Fibroblast of skin of left quadriceps (primary cell): Measurements from ENCODE around the gene ALDH1A3.

Experiments
- DNase-seq, 2 experiments: peaks; one replicate each; pipeline ENCODE4 v3.0.0-alpha.2; 2013; ENCODE audit warnings: low read depth in 2 of 2

Gene ALDH1A3

DNA sequence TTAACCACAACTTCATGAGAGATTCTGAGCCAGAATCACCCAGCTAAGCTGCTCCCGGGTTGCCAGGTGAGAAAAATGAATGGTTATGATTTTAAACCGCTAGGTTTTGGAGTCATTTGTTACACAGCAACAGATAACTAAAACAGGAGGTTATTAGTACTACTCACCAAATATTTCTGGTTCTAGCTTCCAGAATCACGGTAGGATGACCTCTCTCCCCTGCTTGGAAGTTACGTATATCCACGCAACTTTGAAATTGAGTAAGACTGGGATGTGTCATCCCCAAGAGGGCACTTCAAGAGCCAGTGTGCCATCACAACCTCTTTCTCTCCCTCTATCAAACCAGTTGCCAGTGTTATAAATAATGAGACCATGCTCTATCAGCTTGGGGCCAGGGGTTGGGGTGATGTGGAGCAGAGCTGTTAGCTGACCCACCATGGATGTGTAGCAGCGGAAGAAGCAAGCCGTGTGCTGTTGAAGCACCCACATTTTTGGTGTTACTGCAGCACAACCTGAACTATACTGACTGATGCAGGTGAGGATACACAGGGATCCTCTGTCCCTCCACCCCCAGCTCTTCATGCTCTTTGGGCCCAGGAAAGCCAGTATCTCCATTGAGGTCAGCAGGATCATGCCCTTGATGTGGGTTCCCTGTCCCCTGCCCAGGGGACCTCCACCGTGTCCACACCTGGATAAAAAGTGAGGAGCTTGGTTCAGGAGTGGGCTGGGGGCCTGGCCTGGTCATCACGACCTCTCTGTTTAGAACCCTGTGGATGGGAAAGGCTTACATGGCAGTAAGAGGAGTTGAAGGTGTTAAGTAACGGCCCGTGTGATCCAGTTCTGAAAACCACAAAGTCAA lies 19.4 kb upstream of the ALDH1A3 start:
- no peak for DNase-seq

DNA sequence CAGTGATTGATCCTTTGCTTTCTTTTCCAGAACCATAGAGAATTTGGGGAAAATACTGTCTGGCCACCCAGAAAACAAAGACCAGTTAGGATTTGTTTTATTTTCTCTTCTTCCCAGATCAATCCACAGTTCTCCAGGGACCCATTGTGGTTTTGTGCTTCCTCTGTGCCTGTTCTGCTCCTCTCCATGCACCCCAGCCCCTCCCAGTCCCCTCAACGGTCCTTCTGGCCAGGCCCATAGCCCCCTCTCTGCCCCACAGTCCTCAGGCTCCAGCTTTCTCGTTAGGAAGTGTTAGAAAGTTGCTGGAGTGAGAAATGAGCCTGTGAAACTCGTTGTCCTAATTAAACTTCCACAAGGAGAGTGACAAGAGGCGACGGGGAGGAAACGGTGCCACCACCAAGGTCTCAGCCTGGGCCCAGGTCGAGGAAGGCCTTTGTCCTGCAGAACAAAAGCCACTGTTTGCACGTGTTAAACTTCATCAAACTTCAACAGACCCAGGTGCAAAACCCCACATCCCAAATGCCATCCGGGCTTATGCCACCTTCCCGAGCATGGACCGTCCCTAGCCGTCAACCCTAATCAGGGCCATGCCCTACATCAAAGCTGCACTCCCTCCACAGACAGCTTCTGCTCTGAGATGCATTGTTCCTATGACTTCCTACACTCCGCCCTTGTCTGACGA lies 18.7 kb upstream of the ALDH1A3 start:
- no peak for DNase-seq

DNA sequence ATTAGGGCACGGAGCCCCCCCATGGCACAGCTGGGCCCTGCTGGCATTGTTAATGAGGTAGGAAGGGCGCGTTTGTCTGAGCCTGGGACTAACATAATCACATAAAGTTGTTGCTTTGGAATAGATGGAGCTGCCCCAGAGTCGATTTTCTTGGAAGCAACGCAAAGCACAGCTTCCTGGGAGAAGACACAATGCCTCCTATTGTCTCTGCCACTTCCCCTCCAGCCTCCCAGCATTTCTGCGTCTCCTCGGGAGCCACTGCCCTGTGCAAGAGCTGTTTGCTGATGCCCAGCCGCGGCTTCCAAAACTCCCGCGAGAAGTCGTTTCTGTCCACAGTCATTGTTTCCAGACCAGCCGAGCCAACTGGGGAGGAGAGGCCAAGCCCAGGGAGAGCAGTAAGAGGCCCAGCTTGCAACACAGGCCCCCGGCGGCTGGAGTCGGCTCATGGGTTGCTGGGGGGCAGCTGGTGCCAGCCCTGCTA lies 18.1 kb upstream of the ALDH1A3 start:
- DNase-seq: no peak

DNA sequence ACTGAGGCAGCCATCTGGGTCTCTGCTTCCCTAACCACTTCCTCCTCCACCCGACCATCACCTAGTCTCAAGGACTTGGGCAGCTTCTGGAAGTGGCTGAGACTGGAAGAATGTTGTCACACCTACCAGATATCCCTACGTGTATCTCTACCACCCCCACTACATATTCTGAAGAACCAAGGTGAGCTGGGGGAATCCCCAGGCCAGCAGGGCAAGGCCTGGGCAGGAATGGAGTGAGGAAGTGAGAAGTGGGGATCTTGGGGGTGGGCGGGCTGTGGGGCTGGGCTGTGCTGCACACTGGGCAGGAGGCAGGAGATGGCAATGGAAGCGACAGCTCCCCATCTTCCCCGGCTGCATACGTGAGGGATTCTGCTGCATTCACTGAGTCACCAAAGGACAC lies 17.5 kb upstream of the ALDH1A3 start:
- no peak for DNase-seq

DNA sequence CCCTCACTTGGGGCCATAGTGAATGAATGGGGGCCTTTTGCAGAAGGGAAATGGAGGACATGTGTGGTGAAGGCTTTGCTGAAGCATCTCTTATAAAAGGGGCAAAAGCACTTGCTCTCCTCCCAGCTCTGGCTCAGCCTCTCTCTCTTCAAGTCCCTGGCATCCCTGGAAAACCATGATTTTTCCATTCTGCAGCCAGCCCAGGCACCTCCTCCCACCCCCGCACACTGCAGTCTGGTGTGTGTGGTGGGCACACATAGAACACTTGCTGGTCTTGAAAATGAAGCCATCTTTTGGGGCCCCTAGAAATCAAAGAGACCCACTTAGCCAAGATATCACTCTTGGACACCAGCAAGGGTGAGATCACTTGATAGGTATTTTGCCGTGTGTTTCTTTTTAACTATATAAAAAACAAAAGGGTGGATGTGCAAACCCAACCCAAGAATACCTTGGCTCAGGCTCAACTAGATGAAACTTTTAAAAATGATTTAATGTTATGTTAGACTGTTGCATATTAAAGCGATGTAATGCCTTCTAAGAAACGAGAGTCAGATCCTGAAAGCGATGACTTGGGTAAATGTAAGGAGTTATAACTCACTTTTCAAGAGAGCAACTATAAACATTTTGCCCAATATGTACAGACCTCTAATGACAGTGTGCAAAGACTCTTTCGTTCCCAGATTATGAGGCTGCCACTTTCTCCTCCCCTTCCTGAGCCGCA lies 16.4 kb upstream of the ALDH1A3 start:
- peak; percentile 65 to 66 for DNase-seq

DNA sequence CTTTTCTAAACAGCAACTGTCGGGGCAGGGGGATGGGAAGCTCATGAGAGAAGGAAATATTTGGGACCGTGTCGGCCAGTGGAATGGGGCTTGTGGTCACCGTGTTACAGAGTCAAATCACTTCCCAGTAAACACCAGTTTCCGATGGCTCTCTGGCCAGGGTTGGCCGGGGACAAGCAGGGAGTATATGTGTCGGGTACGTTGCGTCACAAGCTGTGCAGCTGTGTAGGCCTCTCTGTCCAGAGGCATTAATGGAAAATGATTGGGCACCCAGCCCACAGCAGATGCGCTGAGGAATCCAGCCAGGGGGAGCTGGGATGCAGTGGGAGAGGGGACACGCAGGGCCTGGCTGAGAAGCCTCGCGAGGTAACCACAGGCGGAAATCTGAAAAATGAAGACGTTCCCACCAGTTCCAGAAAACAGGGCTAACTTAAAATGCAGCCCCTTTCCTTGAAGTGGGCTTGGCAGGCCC lies 15.8 kb upstream of the ALDH1A3 start:
- DNase-seq: peak in 1 of 2 experiments; percentile 43

DNA sequence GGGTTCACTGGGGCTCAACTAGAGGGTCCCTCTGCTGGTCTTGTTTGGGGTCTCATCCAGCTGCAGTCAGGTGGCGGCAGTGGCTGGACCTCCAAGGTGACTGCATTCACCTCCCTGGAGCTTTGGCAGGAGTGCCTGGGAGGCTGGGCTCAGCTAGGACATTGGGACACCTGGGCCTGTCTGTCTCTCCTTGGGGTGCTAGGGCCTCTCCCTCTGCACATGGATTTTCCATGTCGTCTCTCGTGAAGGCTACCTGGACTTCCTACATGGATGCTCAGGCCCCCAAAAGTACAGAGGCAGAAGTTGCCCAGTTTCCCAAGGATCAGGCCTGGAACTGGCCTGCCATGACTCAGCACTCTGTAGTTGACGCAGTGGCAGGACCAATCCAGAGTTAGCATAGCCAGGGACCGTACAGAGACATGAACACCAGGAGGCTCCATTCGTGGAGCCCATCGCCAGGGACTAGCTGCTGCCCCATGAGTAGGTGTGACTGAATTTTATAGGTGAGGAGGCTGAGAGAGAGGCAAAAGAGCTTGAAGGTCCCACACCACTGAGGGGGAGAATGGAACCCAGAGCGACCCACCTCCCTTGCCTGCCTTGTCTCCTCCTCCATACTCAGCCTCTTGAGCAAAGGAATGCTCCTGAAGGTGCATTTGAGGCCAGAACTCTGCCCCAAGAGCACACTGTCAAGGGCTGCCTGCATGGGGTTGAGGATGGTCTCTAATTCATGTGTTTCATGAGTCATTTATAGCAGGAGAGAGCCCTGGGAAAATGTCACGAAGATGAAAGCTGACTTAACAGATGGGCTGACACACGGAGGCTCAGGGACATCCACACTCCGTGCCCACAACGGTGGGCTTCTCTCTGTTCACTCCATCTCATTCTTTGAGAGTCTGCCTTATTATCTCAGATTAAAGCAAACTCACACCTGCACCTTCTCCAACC lies 13.0 kb upstream of the ALDH1A3 start:
- no peak for DNase-seq

DNA sequence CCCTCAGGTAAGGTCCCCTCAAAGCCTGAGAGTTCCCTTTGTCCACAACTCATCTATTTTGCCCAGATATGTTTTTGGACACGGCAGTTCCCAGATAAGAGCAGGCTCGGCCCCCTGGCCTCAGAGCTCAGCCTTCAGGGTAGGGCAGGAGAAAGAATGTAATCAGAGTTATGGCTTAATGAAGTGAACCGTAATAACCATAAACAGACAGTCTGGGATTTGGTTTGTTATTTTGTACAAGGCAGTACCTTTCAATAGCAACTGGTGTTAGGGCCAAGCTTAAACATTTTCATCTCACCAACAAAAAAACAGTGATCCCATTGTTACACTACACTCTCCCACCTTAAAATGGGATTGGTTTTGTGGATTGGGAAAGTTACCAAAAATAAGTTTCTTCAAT lies 12.2 kb upstream of the ALDH1A3 start:
- DNase-seq: no peak

DNA sequence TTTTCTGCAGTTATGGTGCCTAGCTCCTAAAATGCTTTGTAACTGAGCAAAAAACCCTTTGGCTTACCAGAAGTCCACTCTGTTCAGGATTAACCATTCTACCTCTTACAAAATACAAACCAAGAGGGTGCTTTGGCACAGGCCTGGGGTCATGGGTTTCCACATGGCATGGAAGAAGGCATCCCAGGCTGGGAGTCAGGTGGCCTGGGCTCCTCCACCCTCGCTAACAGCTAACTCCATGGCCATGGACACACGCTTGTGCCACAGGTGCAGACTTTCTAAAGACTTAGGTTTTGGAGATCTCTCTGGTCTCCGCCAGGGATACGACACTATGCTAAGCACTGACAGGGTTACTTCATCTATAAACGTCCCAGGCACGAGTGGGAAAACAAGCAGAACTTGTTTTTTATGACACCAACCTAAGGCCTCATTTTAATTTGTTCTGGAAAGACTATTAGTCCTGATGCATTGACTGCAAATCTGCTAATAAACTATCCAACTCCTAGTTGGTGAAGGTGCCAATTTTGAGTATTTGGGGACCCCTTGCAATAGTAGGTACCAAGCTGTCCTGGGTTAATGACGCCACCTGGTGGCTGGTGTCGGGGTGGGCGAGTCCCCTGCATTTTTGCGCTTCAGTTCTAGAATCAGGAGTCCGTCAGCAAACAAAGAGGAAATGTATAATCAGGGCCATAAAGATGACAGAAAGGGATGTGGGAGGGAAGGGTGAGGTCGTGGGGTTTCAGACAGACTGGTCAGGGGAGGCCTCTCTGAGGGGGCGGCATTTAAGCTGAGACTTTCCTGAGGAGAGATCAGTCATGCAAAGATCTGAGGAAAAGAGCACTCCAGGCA lies 10.3 kb upstream of the ALDH1A3 start:
- no peak for DNase-seq

DNA sequence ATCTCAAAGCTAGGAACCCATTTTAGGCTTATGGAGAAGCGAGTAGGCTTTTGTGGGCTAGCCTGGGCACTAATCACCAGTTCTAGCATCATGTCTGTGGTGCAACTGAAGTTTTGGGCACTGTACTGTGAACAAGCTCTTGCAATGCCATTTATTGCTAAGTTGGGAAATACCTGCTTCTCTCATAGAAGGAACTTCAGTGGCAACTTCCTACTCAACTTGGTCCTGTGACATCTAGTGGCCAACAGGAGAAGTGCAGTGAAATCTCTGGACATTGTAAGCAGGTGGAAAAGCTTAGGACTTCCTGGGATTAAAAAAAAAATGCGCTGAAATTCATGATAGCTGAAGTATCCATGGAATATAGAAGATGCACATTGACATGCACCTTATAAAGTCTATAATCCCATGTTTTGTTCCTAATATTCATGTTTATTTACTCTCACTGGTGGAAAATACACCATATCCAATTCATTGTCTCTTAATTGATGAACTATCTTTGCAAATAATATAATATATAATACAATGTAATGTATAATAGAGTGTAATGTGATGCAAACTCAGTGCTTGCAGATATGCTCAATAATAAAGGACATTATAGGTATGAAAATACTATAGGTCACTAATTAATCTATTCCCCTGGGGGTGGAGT lies 6.5 kb upstream of the ALDH1A3 start:
- peak; percentile 70 to 72 for DNase-seq

DNA sequence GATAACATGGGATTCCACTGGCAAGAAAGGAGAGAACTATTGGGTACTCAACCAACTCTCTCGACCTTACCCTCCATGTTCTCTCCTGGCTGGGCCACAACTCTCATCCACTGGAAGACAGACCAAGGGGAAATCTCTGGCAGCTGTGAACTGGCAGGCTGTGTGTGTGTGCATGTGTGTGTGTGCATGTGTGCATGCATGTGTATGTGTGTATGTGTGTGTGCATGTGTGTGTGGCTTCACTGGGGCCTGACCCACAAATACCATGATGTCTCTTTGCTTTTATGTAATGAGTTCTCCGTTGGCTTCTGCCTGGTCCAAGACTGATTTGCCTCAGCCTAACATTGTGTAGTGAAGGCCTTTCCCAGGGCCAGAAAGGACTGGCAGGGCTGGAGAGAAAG lies 4.1 kb upstream of the ALDH1A3 start:
- no peak for DNase-seq

DNA sequence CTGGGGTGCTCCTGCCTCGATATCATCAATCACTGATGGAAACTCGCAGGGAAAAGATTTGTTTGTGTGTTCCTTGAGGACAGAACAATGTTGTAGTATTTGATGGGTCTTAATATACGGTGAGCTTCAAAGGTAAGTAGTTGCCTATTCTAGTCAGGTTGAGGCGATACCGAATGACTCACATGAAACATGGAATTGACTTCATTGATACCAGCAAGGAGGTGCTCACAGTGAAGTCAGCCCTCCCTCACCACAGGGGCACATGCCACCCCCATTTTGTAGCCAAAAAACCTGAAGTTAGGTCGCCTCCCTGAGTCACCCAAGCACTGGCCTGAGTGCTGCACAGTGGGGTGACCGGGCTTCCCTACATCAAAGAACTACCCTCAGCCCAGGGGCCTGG lies 3.7 kb upstream of the ALDH1A3 start:
- DNase-seq: no peak

DNA sequence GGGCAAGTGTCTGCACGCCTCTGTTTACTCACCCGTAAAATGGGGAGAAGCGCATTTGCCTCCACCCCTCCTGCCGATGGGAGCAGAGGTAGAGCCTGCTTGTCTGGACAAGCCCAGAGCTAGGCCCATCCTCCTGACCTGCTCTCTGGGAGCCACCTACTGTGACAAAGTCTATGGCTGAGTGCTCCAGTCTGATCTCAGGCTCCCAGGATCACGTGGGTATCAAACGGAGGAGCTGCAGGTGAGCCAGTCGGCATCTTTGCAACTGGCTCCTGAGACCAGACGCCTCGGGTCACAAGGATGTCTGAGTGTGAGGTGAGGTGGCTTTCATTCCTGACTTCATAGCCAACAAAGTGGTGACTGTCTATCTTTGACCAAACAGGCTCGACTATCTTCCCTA lies 2.1 kb upstream of the ALDH1A3 start:
- DNase-seq: no peak

DNA sequence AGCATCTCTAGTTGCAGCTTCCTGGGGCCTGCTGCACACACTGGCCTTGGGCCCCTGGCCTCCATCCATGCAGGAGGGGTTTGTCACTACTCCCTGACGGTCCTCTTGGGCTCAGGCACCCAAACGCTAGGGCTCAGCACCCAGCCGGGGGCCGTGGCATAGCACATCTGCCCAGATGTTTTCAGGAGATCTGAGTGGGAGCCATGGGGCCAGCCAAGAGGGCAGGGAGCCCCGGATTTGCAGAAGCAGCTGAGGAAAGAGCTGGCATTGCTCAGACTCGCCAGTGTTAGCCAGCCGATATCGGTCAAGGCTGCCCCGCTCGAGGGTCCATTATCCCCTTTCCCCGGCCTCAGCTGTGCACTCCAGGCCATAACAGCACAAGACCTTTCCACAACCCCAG lies 1.5 kb upstream of the ALDH1A3 start:
- DNase-seq: no peak

DNA sequence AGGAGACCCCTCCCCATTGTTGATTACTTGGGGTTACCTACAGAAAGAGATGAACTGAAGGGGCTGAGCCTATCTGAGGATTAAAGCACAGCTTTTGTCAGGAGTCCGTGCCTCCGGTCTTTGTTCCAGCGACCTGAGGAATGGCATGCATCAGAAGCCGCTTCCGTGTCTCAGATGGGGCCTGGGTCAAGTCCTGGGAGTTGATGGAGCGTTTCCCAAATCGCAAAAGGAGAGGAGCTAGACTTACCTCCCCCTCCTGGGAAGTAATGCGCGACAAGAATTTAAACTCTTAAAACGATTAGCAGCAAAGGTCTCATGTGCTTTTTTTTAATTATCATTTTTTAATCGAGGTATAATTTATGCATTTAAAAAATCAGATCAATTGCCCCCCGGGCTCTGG lies 983 bp upstream of the ALDH1A3 start:
- DNase-seq: no peak

DNA sequence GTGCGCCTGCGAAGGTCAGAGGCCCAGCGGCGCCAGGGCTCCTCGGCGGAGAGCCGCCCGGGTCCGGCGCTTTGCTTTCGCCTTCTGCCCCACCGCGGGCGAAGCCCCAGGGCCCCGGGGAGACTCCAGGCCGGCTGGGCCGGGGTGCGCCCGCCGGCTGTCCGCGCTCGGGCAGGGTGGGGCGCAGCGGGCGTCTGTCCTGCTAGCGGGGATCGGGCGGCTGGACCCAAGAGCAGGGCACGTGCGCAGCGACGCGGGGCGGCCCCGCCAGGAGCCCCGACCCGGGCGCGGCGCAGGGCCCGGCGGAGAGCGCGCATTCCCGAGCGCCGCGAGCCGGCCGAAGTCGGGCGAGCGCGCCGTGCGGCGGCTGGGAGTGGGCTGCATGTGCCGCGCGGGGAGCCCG lies 569 bp upstream of the ALDH1A3 start:
- no peak for DNase-seq

DNA sequence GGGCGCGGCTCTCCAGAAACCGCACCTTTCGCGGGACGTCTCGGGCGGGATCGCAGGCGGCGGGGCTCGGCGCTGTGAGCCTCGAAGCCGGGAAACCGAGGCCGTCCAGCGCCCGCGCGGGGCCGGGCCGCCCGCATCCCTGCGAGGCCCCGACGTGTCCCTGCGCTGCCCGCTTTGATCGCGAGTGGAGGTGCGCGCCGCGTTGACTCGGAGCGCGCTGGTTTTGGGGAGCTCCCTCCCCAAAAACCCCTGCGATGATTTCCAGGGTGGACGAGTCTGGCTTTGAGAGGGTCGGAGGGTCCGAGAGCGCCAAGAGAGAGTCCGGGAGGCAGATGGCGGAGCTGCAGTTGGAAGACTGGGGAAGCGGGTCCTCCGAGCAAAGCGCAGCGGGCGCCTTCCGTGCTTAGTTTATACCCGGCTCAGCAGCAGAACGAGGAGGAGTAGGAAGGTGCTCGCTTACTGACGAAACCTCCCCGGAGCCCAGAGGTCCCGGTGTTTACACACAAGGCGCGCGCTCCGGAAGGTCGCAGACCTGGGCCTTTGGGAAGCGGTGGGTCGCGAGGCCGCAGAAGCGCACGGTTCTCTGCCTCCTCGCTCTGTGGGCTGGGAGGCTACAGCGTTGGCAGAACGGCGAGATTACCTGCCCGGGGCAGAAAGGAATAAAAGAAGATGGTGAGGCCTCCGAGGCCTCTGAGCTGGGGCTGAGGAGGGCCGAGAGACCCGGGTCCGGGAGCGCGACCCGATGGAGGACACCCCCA lies 687 bp downstream of the ALDH1A3 start:
- no peak for DNase-seq

DNA sequence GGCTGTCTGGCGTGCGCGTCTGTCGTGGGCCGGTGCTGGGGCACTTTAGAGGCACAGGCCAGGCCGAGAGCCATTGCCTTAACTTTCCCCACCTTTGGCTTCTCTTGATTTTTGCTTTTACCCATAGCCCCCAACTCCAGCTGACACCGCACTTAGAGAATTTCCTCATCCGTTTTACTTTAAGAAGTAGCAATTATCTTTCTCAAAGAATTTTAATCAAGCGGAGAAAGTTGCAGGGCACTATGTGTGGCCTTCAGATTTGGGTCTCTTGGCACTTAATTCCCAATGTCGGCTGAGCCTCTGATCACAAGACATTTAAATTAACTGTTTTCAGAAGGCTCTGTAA lies 1.2 kb downstream of the ALDH1A3 start:
- no peak for DNase-seq
